Smooth muscle cell of the brain vasculature (primary cell): ENCODE results near the gene GAB2.

ENCODE experiments used
- DNase-seq: peaks from one replicate; pipeline ENCODE4 v3.0.0-alpha.2; 2012; ENCODE audit warnings: low read depth, low spot score

Gene GAB2

GRCh38 chr11:78207532-78208256 is 209.9 kb downstream of the GAB2 start:
- no peak for DNase-seq

GRCh38 chr11:78205691-78206090 is 211.9 kb downstream of the GAB2 start:
- no peak for DNase-seq

- DNase-seq, result no peak
Observed at GRCh38 chr11:78205256-78205655, 212.4 kb downstream of the GAB2 start.

- DNase-seq, result no peak
Observed at GRCh38 chr11:78203184-78203583, 214.4 kb downstream of the GAB2 start.

- no peak for DNase-seq
Observed at GRCh38 chr11:78202733-78203167, 214.9 kb downstream of the GAB2 start.

GRCh38 chr11:78201096-78201818 is 216.4 kb downstream of the GAB2 start:
- no peak for DNase-seq

GRCh38 chr11:78200553-78200952 is 217.1 kb downstream of the GAB2 start:
- no peak for DNase-seq

GRCh38 chr11:78200061-78200460 is 217.6 kb downstream of the GAB2 start:
- no peak for DNase-seq

GRCh38 chr11:78199653-78200015 is 218.0 kb downstream of the GAB2 start:
- no peak for DNase-seq

- DNase-seq, result no peak
Observed at GRCh38 chr11:78199015-78199652, 218.5 kb downstream of the GAB2 start.

- DNase-seq, result no peak
Observed at GRCh38 chr11:78197816-78198215, 219.8 kb downstream of the GAB2 start.

- no peak for DNase-seq
Observed at GRCh38 chr11:78196661-78197091, 220.9 kb downstream of the GAB2 start.

GRCh38 chr11:78195917-78196560 is 221.6 kb downstream of the GAB2 start:
- no peak for DNase-seq

- no peak for DNase-seq
Observed at GRCh38 chr11:78194490-78194889, 223.1 kb downstream of the GAB2 start.

GRCh38 chr11:78193806-78194205 is 223.8 kb downstream of the GAB2 start:
- no peak for DNase-seq

GRCh38 chr11:78192911-78193351 is 224.7 kb downstream of the GAB2 start:
- DNase-seq, result no peak

- no peak for DNase-seq
Observed at GRCh38 chr11:78192223-78192719, 225.3 kb downstream of the GAB2 start.

GRCh38 chr11:78190871-78191538 is 226.6 kb downstream of the GAB2 start:
- no peak for DNase-seq

- DNase-seq, result no peak
Observed at GRCh38 chr11:78190374-78190773, 227.2 kb downstream of the GAB2 start.

- no peak for DNase-seq
Observed at GRCh38 chr11:78189851-78190250, 227.8 kb downstream of the GAB2 start.

- no peak for DNase-seq
Observed at GRCh38 chr11:78189174-78189724, 228.4 kb downstream of the GAB2 start.
